ENCODE data around the gene QRFPR.

Gene QRFPR

DNA sequence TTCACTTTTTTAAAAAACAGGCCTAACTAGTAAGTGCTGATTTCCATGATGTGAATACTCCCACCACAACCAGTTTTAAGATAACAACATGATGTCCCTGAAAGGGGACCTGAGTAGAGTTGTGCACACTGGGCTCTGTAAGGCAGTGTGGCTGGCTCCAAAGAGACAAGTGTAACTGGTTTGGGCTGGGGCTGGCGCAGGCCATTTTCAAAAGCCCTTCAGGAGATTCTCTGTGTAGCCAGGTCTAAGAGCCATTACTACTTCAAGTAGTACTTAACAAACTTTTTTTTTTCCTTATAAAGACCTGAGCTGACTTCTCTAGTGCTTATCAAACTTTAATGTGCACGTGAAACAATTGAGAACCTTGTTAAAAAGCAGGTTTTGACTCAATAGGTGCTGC is 4.3 kb downstream of the QRFPR start (continued):
- TF ChIP-seq SNAI2 (CRISPR knock-in tag; IDR thresholded peaks at IDR 0.05): no peak
- no peak for TF ChIP-seq ARNTL (CRISPR knock-in tag; IDR thresholded peaks at IDR 0.05; ENCODE audit: borderline replicate concordance, low read depth)
- no peak for TF ChIP-seq RARB (CRISPR knock-in tag; IDR thresholded peaks at IDR 0.05)
- TF ChIP-seq CSDC2 (CRISPR knock-in tag; IDR thresholded peaks at IDR 0.05): no peak

DNA sequence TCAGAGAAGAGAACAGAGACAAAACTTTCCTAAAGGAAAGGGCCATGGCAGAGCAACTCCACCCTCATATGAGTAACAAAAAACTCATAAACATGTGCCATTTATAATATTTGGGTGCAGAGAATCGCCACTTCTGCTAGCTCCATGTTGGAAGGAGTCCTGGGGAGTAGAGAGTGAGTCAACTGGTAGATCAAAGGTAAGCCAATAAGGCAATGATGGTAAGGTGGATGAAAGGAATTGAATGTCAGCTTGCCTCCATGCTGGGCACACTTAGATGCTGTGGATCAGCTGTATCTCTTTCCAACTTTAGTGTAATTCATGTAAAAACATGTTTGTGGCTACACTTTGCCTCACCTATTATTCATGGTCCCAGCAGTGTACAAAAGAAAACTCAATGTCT is 4.7 kb downstream of the QRFPR start:
- ATAC-seq: no peak
- no peak for TF ChIP-seq RARB (CRISPR knock-in tag; IDR thresholded peaks at IDR 0.05)

DNA sequence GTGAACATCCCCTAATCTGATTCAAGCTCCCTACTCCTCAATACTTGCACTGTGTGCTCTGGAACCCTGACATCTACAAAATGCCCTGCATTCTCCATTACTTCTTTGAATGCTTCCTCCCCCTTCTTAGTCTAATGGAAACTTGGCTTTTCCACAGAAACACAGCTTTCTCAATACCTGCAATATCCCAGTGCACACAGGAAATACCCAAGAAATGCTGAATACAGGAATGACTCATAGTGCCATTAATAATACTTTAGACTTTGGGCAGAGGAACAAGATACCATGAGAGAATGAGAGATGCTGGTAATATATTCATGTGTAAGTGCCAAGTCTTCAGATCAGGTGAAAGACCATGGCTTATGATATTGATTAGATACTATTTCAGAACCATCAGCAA is 5.6 kb downstream of the QRFPR start:
- no peak for ATAC-seq
- TF ChIP-seq, protein P1, sequence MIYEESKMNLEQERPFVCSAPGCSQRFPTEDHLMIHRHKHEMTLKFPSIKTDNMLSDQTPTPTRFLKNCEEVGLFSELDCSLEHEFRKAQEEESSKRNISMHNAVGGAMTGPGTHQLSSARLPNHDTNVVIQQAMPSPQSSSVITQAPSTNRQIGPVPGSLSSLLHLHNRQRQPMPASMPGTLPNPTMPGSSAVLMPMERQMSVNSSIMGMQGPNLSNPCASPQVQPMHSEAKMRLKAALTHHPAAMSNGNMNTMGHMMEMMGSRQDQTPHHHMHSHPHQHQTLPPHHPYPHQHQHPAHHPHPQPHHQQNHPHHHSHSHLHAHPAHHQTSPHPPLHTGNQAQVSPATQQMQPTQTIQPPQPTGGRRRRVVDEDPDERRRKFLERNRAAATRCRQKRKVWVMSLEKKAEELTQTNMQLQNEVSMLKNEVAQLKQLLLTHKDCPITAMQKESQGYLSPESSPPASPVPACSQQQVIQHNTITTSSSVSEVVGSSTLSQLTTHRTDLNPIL (CRISPR knock-in tag; IDR thresholded peaks at IDR 0.05; ENCODE audit: low read depth): no peak
- TF ChIP-seq ARNTL (CRISPR knock-in tag; IDR thresholded peaks at IDR 0.05; ENCODE audit: borderline replicate concordance, low read depth) (no peak), ZNF565 (CRISPR knock-in tag; conservative IDR thresholded peaks at IDR 0.05; ENCODE audit: low read depth) (no peak), PPARA (CRISPR knock-in tag; IDR thresholded peaks at IDR 0.05; ENCODE audit: borderline replicate concordance) (no peak), ZFP30 (CRISPR knock-in tag; IDR thresholded peaks at IDR 0.05) (no peak), CSDC2 (CRISPR knock-in tag; IDR thresholded peaks at IDR 0.05) (no peak), SNAI2 (CRISPR knock-in tag; IDR thresholded peaks at IDR 0.05) (no peak), ESRRG (CRISPR knock-in tag; IDR thresholded peaks at IDR 0.05) (no peak), TOX (CRISPR knock-in tag; IDR thresholded peaks at IDR 0.05; ENCODE audit: borderline replicate concordance) (no peak), RARB (CRISPR knock-in tag; IDR thresholded peaks at IDR 0.05) (no peak), GLIS3 (CRISPR knock-in tag; IDR thresholded peaks at IDR 0.05) (no peak), ZNF70 (CRISPR knock-in tag; IDR thresholded peaks at IDR 0.05) (no peak), TCF4 (CRISPR knock-in tag; IDR thresholded peaks at IDR 0.05; ENCODE audit: borderline replicate concordance) (no peak), ZNF8 (CRISPR knock-in tag; IDR thresholded peaks at IDR 0.05) (no peak), BACH2 (CRISPR knock-in tag; IDR thresholded peaks at IDR 0.05; ENCODE audit: borderline replicate concordance) (no peak)
- TF ChIP-seq, protein P2, sequence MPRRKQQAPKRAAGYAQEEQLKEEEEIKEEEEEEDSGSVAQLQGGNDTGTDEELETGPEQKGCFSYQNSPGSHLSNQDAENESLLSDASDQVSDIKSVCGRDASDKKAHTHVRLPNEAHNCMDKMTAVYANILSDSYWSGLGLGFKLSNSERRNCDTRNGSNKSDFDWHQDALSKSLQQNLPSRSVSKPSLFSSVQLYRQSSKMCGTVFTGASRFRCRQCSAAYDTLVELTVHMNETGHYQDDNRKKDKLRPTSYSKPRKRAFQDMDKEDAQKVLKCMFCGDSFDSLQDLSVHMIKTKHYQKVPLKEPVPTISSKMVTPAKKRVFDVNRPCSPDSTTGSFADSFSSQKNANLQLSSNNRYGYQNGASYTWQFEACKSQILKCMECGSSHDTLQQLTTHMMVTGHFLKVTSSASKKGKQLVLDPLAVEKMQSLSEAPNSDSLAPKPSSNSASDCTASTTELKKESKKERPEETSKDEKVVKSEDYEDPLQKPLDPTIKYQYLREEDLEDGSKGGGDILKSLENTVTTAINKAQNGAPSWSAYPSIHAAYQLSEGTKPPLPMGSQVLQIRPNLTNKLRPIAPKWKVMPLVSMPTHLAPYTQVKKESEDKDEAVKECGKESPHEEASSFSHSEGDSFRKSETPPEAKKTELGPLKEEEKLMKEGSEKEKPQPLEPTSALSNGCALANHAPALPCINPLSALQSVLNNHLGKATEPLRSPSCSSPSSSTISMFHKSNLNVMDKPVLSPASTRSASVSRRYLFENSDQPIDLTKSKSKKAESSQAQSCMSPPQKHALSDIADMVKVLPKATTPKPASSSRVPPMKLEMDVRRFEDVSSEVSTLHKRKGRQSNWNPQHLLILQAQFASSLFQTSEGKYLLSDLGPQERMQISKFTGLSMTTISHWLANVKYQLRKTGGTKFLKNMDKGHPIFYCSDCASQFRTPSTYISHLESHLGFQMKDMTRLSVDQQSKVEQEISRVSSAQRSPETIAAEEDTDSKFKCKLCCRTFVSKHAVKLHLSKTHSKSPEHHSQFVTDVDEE (CRISPR knock-in tag; IDR thresholded peaks at IDR 0.05): no peak
- TF ChIP-seq, protein P3, sequence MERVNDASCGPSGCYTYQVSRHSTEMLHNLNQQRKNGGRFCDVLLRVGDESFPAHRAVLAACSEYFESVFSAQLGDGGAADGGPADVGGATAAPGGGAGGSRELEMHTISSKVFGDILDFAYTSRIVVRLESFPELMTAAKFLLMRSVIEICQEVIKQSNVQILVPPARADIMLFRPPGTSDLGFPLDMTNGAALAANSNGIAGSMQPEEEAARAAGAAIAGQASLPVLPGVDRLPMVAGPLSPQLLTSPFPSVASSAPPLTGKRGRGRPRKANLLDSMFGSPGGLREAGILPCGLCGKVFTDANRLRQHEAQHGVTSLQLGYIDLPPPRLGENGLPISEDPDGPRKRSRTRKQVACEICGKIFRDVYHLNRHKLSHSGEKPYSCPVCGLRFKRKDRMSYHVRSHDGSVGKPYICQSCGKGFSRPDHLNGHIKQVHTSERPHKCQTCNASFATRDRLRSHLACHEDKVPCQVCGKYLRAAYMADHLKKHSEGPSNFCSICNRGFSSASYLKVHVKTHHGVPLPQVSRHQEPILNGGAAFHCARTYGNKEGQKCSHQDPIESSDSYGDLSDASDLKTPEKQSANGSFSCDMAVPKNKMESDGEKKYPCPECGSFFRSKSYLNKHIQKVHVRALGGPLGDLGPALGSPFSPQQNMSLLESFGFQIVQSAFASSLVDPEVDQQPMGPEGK (CRISPR knock-in tag; IDR thresholded peaks at IDR 0.05; ENCODE audit: borderline replicate concordance): no peak

DNA sequence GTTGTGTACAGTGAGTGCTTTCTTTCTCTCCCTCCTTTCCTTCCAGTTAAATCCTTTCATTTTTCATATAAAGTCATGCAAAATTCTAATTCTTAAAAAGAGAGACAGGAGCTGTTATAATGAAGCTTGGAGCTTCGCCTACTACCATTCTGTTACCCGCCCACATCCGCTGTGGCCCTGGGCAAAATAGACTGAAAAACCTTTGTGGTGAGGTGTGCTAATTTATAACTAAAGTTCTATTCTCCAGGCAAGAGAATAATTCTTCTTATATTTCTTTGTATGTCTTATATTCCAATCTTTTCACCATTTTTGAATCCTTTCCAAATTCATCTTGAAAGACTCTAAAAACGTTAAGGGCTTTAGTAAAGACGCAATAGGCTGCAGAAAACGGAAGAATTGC is 7.0 kb downstream of the QRFPR start:
- ATAC-seq: no peak

More for the DNA sequence above, 7.0 kb downstream of the QRFPR start:
- TF ChIP-seq ZNF8 (CRISPR knock-in tag; IDR thresholded peaks at IDR 0.05): no peak
- TF ChIP-seq GLIS3 (CRISPR knock-in tag; IDR thresholded peaks at IDR 0.05): no peak
- TF ChIP-seq ZNF70 (CRISPR knock-in tag; IDR thresholded peaks at IDR 0.05): no peak
- TF ChIP-seq ZFP30 (CRISPR knock-in tag; IDR thresholded peaks at IDR 0.05): no peak
- TF ChIP-seq, protein P4, sequence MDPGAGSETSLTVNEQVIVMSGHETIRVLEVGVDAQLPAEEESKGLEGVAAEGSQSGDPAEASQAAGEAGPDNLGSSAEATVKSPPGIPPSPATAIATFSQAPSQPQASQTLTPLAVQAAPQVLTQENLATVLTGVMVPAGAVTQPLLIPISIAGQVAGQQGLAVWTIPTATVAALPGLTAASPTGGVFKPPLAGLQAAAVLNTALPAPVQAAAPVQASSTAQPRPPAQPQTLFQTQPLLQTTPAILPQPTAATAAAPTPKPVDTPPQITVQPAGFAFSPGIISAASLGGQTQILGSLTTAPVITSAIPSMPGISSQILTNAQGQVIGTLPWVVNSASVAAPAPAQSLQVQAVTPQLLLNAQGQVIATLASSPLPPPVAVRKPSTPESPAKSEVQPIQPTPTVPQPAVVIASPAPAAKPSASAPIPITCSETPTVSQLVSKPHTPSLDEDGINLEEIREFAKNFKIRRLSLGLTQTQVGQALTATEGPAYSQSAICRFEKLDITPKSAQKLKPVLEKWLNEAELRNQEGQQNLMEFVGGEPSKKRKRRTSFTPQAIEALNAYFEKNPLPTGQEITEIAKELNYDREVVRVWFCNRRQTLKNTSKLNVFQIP (CRISPR knock-in tag; IDR thresholded peaks at IDR 0.05; ENCODE audit: borderline replicate concordance, low read depth): no peak
- TF ChIP-seq RARB (CRISPR knock-in tag; IDR thresholded peaks at IDR 0.05): no peak
- no peak for TF ChIP-seq SNAI2 (CRISPR knock-in tag; IDR thresholded peaks at IDR 0.05)
- no peak for TF ChIP-seq TCF4 (CRISPR knock-in tag; IDR thresholded peaks at IDR 0.05; ENCODE audit: borderline replicate concordance)
- TF ChIP-seq ZFP3 (CRISPR knock-in tag; IDR thresholded peaks at IDR 0.05): no peak
- TF ChIP-seq PPARA (CRISPR knock-in tag; IDR thresholded peaks at IDR 0.05; ENCODE audit: borderline replicate concordance): no peak
- TF ChIP-seq, protein P1 (CRISPR knock-in tag; IDR thresholded peaks at IDR 0.05; ENCODE audit: low read depth): no peak
- no peak for TF ChIP-seq ARNTL (CRISPR knock-in tag; IDR thresholded peaks at IDR 0.05; ENCODE audit: borderline replicate concordance, low read depth)
- no peak for TF ChIP-seq ESRRG (CRISPR knock-in tag; IDR thresholded peaks at IDR 0.05)

All from SK-N-SH treated with all-trans-retinoic acid at 6 μM for 48 hours (cell line).